Measurements from ENCODE around the gene LGALS9C.
"Not testable (repeated sequence)": the region's sequence is repeated elsewhere in the genome, so short reads cannot be mapped to it uniquely, and the experiment has no call there.

GRCh38 chr17:18481775-18482174, 5.2 kb downstream of the LGALS9C start:
- TF ChIP-seq POLR2A, CTCF (IDR thresholded peaks at IDR 0.05): not testable (repeated sequence)
